ENCODE measurements around the gene DYDC2. TPM values are rescaled to one million over a fixed set of nuclear protein-coding genes. Genes with fewer than 3 reads are reported as not detected.

Gene DYDC2
- total and polyA plus RNA-seq, 2 donors (not counting 1 experiment from before 2014, with no cell fraction given) = not detected

DNA sequence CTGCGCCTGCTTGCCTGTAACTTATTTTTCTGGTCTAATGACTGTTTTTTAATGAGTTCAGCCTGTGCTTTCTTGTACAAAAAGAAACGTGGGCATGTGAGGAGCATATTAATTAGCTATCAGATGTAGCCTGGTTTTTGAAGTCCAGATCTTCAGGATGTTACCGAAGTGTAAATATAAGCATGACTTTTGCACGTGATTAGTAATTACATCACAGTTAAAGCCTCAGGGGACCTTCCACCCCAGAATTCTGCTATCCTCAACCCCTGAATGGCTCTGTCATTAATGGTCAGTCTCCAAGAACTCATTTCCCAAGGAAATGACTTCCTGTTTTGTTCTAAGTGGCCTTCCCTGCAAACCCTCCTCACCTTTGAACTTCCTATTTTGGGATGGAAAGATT is 49.6 kb downstream of the DYDC2 start:
- Histone ChIP-seq H3K27ac (ENCODE audit: insufficient read depth, low read length) (no peak overlapping the region), H3K4me3 (replicated peaks in 1 of 4; ENCODE audit: control extremely low read depth in 1 of 4, insufficient read depth in 1 of 4, low read depth in 3 of 4, low read length in 4 of 4) (no peak overlapping the region), H3K79me2 (ENCODE audit: control insufficient read depth, insufficient read depth, low read length) (no peaks in the 10 kb centered on the region), H3K27me3 (ENCODE audit: control insufficient read depth, insufficient read depth, low read length) (peaks cover 16% of the 10 kb centered on the region), H3K36me3 (ENCODE audit: control insufficient read depth, insufficient read depth, low read length) (no peaks in the 10 kb centered on the region), H4K20me1 (ENCODE audit: control insufficient read depth, extremely low read depth, insufficient read depth, low read length) (no peaks in the 10 kb centered on the region), H2AFZ (ENCODE audit: low read length) (no peak overlapping the region), H3K9me3 (ENCODE audit: control insufficient read depth, insufficient read depth, low read depth, low read length) (no peaks in the 10 kb centered on the region), H3K9ac (ENCODE audit: insufficient read depth, low read length) (no peak overlapping the region), H3K4me2 (ENCODE audit: extremely low read depth, insufficient read depth, low read length) (no peak overlapping the region), H3K4me1 (ENCODE audit: control insufficient read depth, extremely low read depth, insufficient read depth, low read length) (no peaks in the 10 kb centered on the region)
- no peak for DNase-seq (ENCODE audit: low read depth in 2 of 2)
- TF ChIP-seq, protein P1, sequence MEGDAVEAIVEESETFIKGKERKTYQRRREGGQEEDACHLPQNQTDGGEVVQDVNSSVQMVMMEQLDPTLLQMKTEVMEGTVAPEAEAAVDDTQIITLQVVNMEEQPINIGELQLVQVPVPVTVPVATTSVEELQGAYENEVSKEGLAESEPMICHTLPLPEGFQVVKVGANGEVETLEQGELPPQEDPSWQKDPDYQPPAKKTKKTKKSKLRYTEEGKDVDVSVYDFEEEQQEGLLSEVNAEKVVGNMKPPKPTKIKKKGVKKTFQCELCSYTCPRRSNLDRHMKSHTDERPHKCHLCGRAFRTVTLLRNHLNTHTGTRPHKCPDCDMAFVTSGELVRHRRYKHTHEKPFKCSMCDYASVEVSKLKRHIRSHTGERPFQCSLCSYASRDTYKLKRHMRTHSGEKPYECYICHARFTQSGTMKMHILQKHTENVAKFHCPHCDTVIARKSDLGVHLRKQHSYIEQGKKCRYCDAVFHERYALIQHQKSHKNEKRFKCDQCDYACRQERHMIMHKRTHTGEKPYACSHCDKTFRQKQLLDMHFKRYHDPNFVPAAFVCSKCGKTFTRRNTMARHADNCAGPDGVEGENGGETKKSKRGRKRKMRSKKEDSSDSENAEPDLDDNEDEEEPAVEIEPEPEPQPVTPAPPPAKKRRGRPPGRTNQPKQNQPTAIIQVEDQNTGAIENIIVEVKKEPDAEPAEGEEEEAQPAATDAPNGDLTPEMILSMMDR (conservative IDR thresholded peaks at IDR 0.05 in 1 of 2, IDR thresholded peaks at IDR 0.05 in 1 of 2; ENCODE audit: low read depth in 1 of 2, low read length in 2 of 2) = no peak
- TF ChIP-seq EZH2 (IDR thresholded peaks at IDR 0.05; ENCODE audit: low read length, missing control alignments) = no peak

GRCh38 chr10:80407812-80408241 is 51.2 kb downstream of the DYDC2 start:
- H3K9ac ChIP-seq (ENCODE audit: insufficient read depth, low read length) = no peak overlapping the region
- H3K4me2 ChIP-seq (ENCODE audit: extremely low read depth, insufficient read depth, low read length) = no peak overlapping the region
- H3K4me3 ChIP-seq (replicated peaks in 1 of 4; ENCODE audit: control extremely low read depth in 1 of 4, insufficient read depth in 1 of 4, low read depth in 3 of 4, low read length in 4 of 4) = peak overlapping the region in 2 of 4 experiments; percentile 53 to 59
- H3K36me3 ChIP-seq (ENCODE audit: control insufficient read depth, insufficient read depth, low read length) = no peaks in the 10 kb centered on the region
- H3K79me2 ChIP-seq (ENCODE audit: control insufficient read depth, insufficient read depth, low read length) = no peaks in the 10 kb centered on the region
- no peaks in the 10 kb centered on the region for H3K4me1 ChIP-seq (ENCODE audit: control insufficient read depth, extremely low read depth, insufficient read depth, low read length)
- H2AFZ ChIP-seq (ENCODE audit: low read length) = no peak overlapping the region
- peak in 1 of 2 donors; percentile 55 for DNase-seq (ENCODE audit: low read depth in 2 of 2)
- no peaks in the 10 kb centered on the region for H4K20me1 ChIP-seq (ENCODE audit: control insufficient read depth, extremely low read depth, insufficient read depth, low read length)
- H3K27ac ChIP-seq (ENCODE audit: insufficient read depth, low read length) = no peak overlapping the region
- TF ChIP-seq EZH2 (IDR thresholded peaks at IDR 0.05; ENCODE audit: low read length, missing control alignments) = no peak
- TF ChIP-seq, protein P1 (conservative IDR thresholded peaks at IDR 0.05 in 1 of 2, IDR thresholded peaks at IDR 0.05 in 1 of 2; ENCODE audit: low read depth in 1 of 2, low read length in 2 of 2) = no peak
- H3K27me3 ChIP-seq (ENCODE audit: control insufficient read depth, insufficient read depth, low read length) = peaks cover 16% of the 10 kb centered on the region
- H3K9me3 ChIP-seq (ENCODE audit: control insufficient read depth, insufficient read depth, low read depth, low read length) = no peaks in the 10 kb centered on the region

DNA sequence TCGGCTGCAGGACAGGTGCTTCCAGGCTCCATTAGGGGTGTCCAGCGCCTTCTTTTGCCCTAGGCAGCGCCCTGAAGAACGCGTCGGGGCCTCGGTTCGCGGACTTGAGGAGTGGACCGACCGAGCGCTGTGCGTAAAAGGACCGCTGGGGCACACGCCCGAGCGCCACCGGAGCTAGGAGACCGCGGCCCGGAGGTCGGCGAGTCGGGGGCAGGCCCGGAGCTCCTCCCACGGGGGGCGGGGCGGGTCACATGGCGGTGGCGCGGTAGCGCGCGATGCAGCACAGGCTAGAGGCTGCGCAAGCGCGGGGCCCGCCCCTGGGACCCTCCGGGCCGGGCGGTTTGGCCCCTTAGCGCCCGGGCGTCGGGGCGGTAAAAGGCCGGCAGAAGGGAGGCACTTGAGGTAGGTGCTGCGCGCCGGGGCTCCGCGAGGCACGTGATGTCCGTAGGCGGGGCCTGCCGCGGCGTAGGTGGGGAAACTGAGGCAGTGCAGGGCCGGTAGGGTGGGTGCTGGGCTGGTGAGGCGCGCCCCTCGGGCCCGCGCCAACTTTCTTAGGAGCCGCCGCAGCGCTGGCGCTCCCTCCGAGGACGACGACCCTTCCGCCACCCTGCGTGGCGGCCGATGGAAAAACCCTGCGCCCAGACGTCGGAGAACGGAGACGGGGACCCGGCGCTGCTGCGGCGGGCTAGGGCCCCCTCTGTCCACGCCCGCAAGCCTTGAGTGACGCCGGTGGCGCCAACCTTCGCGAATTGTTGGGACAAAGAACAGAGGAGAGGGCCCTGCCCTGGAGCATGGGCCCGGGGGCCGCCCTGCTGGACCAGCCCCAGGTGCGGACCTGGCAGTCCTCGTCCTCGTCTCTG is 51.9 kb downstream of the DYDC2 start, which contains the start of gene PRXL2A:
Gene PRXL2A, plus strand, starts transcription at position 310 of the 860 bp plus-strand sequence. CDS start 11,917 bp downstream, outside the sequence.
- peak; percentile 35 to 48 for DNase-seq (ENCODE audit: low read depth in 2 of 2)
- Histone ChIP-seq H3K36me3 (ENCODE audit: control insufficient read depth, insufficient read depth, low read length) (no peaks in the 10 kb centered on the region), H3K4me1 (ENCODE audit: control insufficient read depth, extremely low read depth, insufficient read depth, low read length) (no peaks in the 10 kb centered on the region), H3K4me3 (replicated peaks in 1 of 4; ENCODE audit: control extremely low read depth in 1 of 4, insufficient read depth in 1 of 4, low read depth in 3 of 4, low read length in 4 of 4) (peak within 1 kb of the TSS in 2 of 4 experiments; percentile 54 to 59), H3K27me3 (ENCODE audit: control insufficient read depth, insufficient read depth, low read length) (peaks cover 16% of the 10 kb centered on the region), H3K27ac (ENCODE audit: insufficient read depth, low read length) (no peak within 1 kb of the TSS), H3K9me3 (ENCODE audit: control insufficient read depth, insufficient read depth, low read depth, low read length) (no peaks in the 10 kb centered on the region), H3K9ac (ENCODE audit: insufficient read depth, low read length) (no peak within 1 kb of the TSS), H4K20me1 (ENCODE audit: control insufficient read depth, extremely low read depth, insufficient read depth, low read length) (no peaks in the 10 kb centered on the region), H3K4me2 (ENCODE audit: extremely low read depth, insufficient read depth, low read length) (peak within 1 kb of the TSS; percentile 23), H2AFZ (ENCODE audit: low read length) (no peak within 1 kb of the TSS), H3K79me2 (ENCODE audit: control insufficient read depth, insufficient read depth, low read length) (no peaks in the 10 kb centered on the region)
- TF ChIP-seq, protein P1 (conservative IDR thresholded peaks at IDR 0.05 in 1 of 2, IDR thresholded peaks at IDR 0.05 in 1 of 2; ENCODE audit: low read depth in 1 of 2, low read length in 2 of 2) = no peak
- TF ChIP-seq EZH2 (IDR thresholded peaks at IDR 0.05; ENCODE audit: low read length, missing control alignments) = peak; percentile 51
